ENCODE results near the gene LRPPRC. TPM values are rescaled to one million over a fixed set of nuclear protein-coding genes. Genes with fewer than 3 reads are reported as not detected.
A peak's percentile ranks its signal among the peaks of the same experiment; 100 is the strongest.
"Not testable (repeated sequence)": the region's sequence is repeated elsewhere in the genome, so short reads cannot be mapped to it uniquely, and the experiment has no call there.

The LRPPRC gene
- 119 TPM for total RNA-seq

- peak; percentile 98 for DNase-seq
These were observed at the start of gene LRPPRC for GRCh38 chr2:43995733-43996533. LRPPRC (minus strand) TSS chr2:43995989; CDS start chr2:43995947, 42 bp downstream.

- DNase-seq = no peak
These were observed 49.3 kb upstream of the LRPPRC start for GRCh38 chr2:44045061-44045460.

- DNase-seq = peak; percentile 84
These were observed 48.5 kb upstream of the LRPPRC start for GRCh38 chr2:44044281-44044720.

GRCh38 chr2:44040365-44040764 is 44.6 kb upstream of the LRPPRC start:
- DNase-seq = no peak

GRCh38 chr2:44038277-44038676 is 42.5 kb upstream of the LRPPRC start:
- no peak for DNase-seq

GRCh38 chr2:44037221-44037620 is 41.4 kb upstream of the LRPPRC start:
- no peak for DNase-seq

GRCh38 chr2:44033947-44034346 is 38.2 kb upstream of the LRPPRC start:
- DNase-seq = no peak

- DNase-seq = not testable (repeated sequence)
These were observed 31.3 kb upstream of the LRPPRC start for GRCh38 chr2:44027076-44027475.

GRCh38 chr2:44016282-44016681 is 20.5 kb upstream of the LRPPRC start:
- peak; percentile 81 for DNase-seq

GRCh38 chr2:44015239-44015638 is 19.4 kb upstream of the LRPPRC start:
- no peak for DNase-seq

GRCh38 chr2:44013205-44013604 is 17.4 kb upstream of the LRPPRC start:
- DNase-seq = not testable (repeated sequence)

GRCh38 chr2:44010266-44010665 is 14.5 kb upstream of the LRPPRC start:
- no peak for DNase-seq

- no peak for DNase-seq
These were observed 13.4 kb upstream of the LRPPRC start for GRCh38 chr2:44009136-44009735.

GRCh38 chr2:44005846-44006245 is 10.1 kb upstream of the LRPPRC start:
- no peak for DNase-seq

- peak; percentile 13 for DNase-seq
These were observed 9.2 kb upstream of the LRPPRC start for GRCh38 chr2:44004735-44005602.

GRCh38 chr2:44001716-44002115 is 5.9 kb upstream of the LRPPRC start:
- DNase-seq = no peak

GRCh38 chr2:43998263-43998662 is 2.5 kb upstream of the LRPPRC start:
- DNase-seq = no peak

GRCh38 chr2:43993437-43993836 is 2.4 kb downstream of the LRPPRC start:
- DNase-seq = no peak

GRCh38 chr2:43989545-43989944 is 6.2 kb downstream of the LRPPRC start:
- DNase-seq = no peak

GRCh38 chr2:43986600-43986999 is 9.2 kb downstream of the LRPPRC start:
- DNase-seq = no peak

- DNase-seq = no peak
These were observed 10.4 kb downstream of the LRPPRC start for GRCh38 chr2:43985359-43985758.

GRCh38 chr2:43984533-43984932 is 11.3 kb downstream of the LRPPRC start:
- no peak for DNase-seq

- DNase-seq = no peak
These were observed 14.9 kb downstream of the LRPPRC start for GRCh38 chr2:43980902-43981301.

All from tongue (tissue), 2 donors.